HepG2 (cell line): Measurements from ENCODE around the gene TNFRSF6B. TPM values are rescaled to one million over a fixed set of nuclear protein-coding genes. Genes with fewer than 3 reads are reported as not detected.

Source experiments
- DNMT3B ChIP-seq: conservative IDR thresholded peaks from 2 replicates; pipeline ENCODE4 v1.6.1; 2016; ENCODE audit warnings: missing biosample characterization, control low read depth
- FLYWCH1 ChIP-seq: sonication (generic); formaldehyde crosslinking; IDR thresholded peaks from 2 replicates; pipeline ENCODE4 v1.8.1; 2023; ENCODE audit warnings: mild to moderate bottlenecking, missing genetic modification reagents
- HMGXB3 ChIP-seq: sonication (generic); formaldehyde crosslinking; IDR thresholded peaks from 2 replicates; pipeline ENCODE4 v1.4.0; 2020; ENCODE audit warnings: missing genetic modification reagents, borderline replicate concordance
- MXD3 ChIP-seq: IDR thresholded peaks from 2 replicates; pipeline ENCODE4 v1.6.1; 2016; ENCODE audit warnings: mild to moderate bottlenecking, missing biosample characterization, missing genetic modification reagents
- NFKB2 ChIP-seq: sonication (generic); formaldehyde crosslinking; IDR thresholded peaks from 2 replicates; pipeline ENCODE4 v1.4.0; 2020; ENCODE audit warnings: missing genetic modification reagents, borderline replicate concordance
- PHF21A ChIP-seq: sonication (generic); formaldehyde crosslinking; IDR thresholded peaks from 2 replicates; pipeline ENCODE4 v1.5.0; 2020; ENCODE audit warnings: mild to moderate bottlenecking, missing genetic modification reagents
- REXO4 ChIP-seq: sonication (generic); formaldehyde crosslinking; IDR thresholded peaks from 2 replicates; pipeline ENCODE4 v1.8.0; 2022; ENCODE audit warnings: missing genetic modification reagents, mild to moderate bottlenecking, borderline replicate concordance
- TMF1 ChIP-seq: sonication (generic); formaldehyde crosslinking; IDR thresholded peaks from 2 replicates; pipeline ENCODE4 v1.8.1; 2022; ENCODE audit warnings: low read depth, missing genetic modification reagents
- ZNF605 ChIP-seq: sonication (generic); formaldehyde crosslinking; IDR thresholded peaks from 2 replicates; pipeline ENCODE4 v1.8.0; 2022; ENCODE audit warnings: mild to moderate bottlenecking, missing genetic modification reagents
- ZSCAN25 ChIP-seq: sonication (generic); formaldehyde crosslinking; IDR thresholded peaks from 2 replicates; pipeline ENCODE4 v1.8.0; 2022; ENCODE audit warnings: mild to moderate bottlenecking, missing genetic modification reagents
- polyA plus RNA-seq, 8 experiments: library from polyadenylated mRNA; depleted of rRNA in 3 of 8; stranded (reverse) in 7 of 8; unstranded in 1 of 8; fragments of >200 nt; fragmentation: Illumina TruSeq in 4 of 8; extraction: Trizol in 4 of 8; gene quantifications; 2 replicates each; pipeline versions ENCODE4 v1.2.1 to v1.2.3, GENCODE V29; 2011 to 2016; ENCODE audit warnings: low read depth in 4 of 8, missing spikeins in 1 of 8, mixed read lengths in 1 of 8; ENCODE audit not compliant: insufficient read depth in 1 of 8
- total RNA-seq, 5 experiments: library from RNA; depleted of rRNA; stranded (reverse); fragments of >200 nt; fragmentation: Illumina TruSeq; extraction: Trizol; gene quantifications; 2 replicates each; pipeline ENCODE4 v1.2.3, GENCODE V29; 2016; ENCODE audit warnings: low read depth in 1 of 5

Gene TNFRSF6B
- total and polyA plus RNA-seq, 2 of the 13 experiments (the other 11 are each of a cell fraction or from before 2014, with no cell fraction given): 0.24 TPM; not detected in 1

GRCh38 chr20:63740070-63740626 is 43.7 kb downstream of the TNFRSF6B start (continued):
- TF ChIP-seq DNMT3B (CRISPR knock-in tag) (no peak), TMF1 (CRISPR knock-in tag) (no peak), PHF21A (CRISPR knock-in tag) (no peak), FLYWCH1 (no peak), ZNF605 (CRISPR knock-in tag) (no peak), MXD3 (peak; percentile 6; the same call in 1 of the 2 replicates), HMGXB3 (no peak), REXO4 (CRISPR knock-in tag) (no peak), NFKB2 (CRISPR knock-in tag) (no peak), ZSCAN25 (CRISPR knock-in tag) (no peak)
